ENCODE data around the gene MRPS12.

Gene MRPS12

GRCh38 chr19:38977445-38978325 is 46.9 kb downstream of the MRPS12 start:
- DNase-seq: no peak

GRCh38 chr19:38978326-38978689 is 47.6 kb downstream of the MRPS12 start:
- DNase-seq: no peak

- DNase-seq: no peak
Observed at GRCh38 chr19:38979812-38980211, 49.1 kb downstream of the MRPS12 start.

GRCh38 chr19:38980583-38981374 is 50.0 kb downstream of the MRPS12 start:
- no peak for DNase-seq

All from activated naive CD4-positive, alpha-beta T cell treated with anti-CD3 and anti-CD28 coated beads, Interleukin-2, amount 50 U/mL, for 16 hours (primary cell).